Endodermal cell (in vitro differentiated cells): ENCODE results near the gene FER1L5. TPM values are rescaled to one million over a fixed set of nuclear protein-coding genes. Genes with fewer than 3 reads are reported as not detected.

Experiments used
- DNase-seq: peaks from one replicate; pipeline ENCODE4 v3.0.0-alpha.2; 2017
- H3K27ac ChIP-seq: 2 replicates; pipeline ENCODE4 v1.5.1; 2013; ENCODE audit warnings: mild to moderate bottlenecking, low read depth, low read length, moderate library complexity
- H3K27me3 ChIP-seq: 2 replicates; pipeline ENCODE4 v1.6.1; 2013; ENCODE audit warnings: mild to moderate bottlenecking, low read length, moderate library complexity; ENCODE audit not compliant: insufficient read depth, control insufficient read depth, poor library complexity, severe bottlenecking
- H3K36me3 ChIP-seq: 2 replicates; pipeline ENCODE4 v1.7.0; 2013; ENCODE audit warnings: mild to moderate bottlenecking, low read length, moderate library complexity; ENCODE audit not compliant: control insufficient read depth, insufficient read depth
- H3K4me1 ChIP-seq: one replicate; pipeline ENCODE4 v1.7.0; 2013; ENCODE audit warnings: low read length; ENCODE audit not compliant: control insufficient read depth, insufficient read depth
- H3K4me3 ChIP-seq: 2 replicates; pipeline ENCODE4 v1.5.1; 2013; ENCODE audit warnings: mild to moderate bottlenecking, low read length, moderate library complexity
- H3K9ac ChIP-seq: 2 replicates; pipeline ENCODE4 v1.6.1; 2013; ENCODE audit warnings: mild to moderate bottlenecking, low read length, moderate library complexity; ENCODE audit not compliant: poor library complexity, severe bottlenecking; ENCODE audit errors: extremely low read depth
- H3K9me3 ChIP-seq: 2 replicates; pipeline ENCODE4 v1.6.1; 2013; ENCODE audit warnings: mild to moderate bottlenecking, low read length, moderate library complexity; ENCODE audit not compliant: control insufficient read depth
- H3K27ac Mint-ChIP-seq: 2 replicates; pipeline ENCODE4 v1.8.0; 2020; ENCODE audit warnings: mixed read lengths
- H3K27me3 Mint-ChIP-seq: 2 replicates; pipeline ENCODE4 v1.8.0; 2021; ENCODE audit warnings: mild to moderate bottlenecking, mixed read lengths; ENCODE audit not compliant: insufficient read depth
- H3K36me3 Mint-ChIP-seq: 2 replicates; pipeline ENCODE4 v1.8.0; 2020; ENCODE audit warnings: low read depth, mixed read lengths
- H3K4me1 Mint-ChIP-seq: 2 replicates; pipeline ENCODE4 v1.8.0; 2020; ENCODE audit warnings: mixed read lengths
- H3K4me3 Mint-ChIP-seq: 2 replicates; pipeline ENCODE4 v1.8.0; 2020; ENCODE audit warnings: mild to moderate bottlenecking, moderate library complexity, mixed read lengths
- H3K9me3 Mint-ChIP-seq: 2 replicates; pipeline ENCODE4 v1.8.0; 2020; ENCODE audit warnings: mild to moderate bottlenecking, mixed read lengths
- WGBS, 2 experiments: methylation state at CpG; one replicate each; pipeline versions ENCODE4 v1.1.5 to v1.1.7; 2013; ENCODE audit warnings: missing lambda C conversion rate in 2 of 2, mixed read lengths in 1 of 2; ENCODE audit not compliant: insufficient coverage in 1 of 2, insufficient read length in 1 of 2; 5-methylcytosine and 5-hydroxymethylcytosine counted together
- total RNA-seq, 2 donors: library from RNA; stranded (reverse); fragmentation: NEBNext Ultra II Directional in 1 of 2; extraction: Animal tissue kit (Norgen Biotek cat#: 25700) in 1 of 2; gene quantifications; 2 replicates in 1 of 2; 3 replicates in 1 of 2; pipeline ENCODE4 v1.2.1, GENCODE V29; 2021
- TF ChIP-seq, protein P1 (sequence below): fragments of 200-600 bp; sonication (generic); conservative IDR thresholded peaks from 2 replicates; pipeline ENCODE4 v1.5.0; 2021; ENCODE audit warnings: antibody characterized with exemption, mild to moderate bottlenecking

The FER1L5 gene
- total RNA-seq, 2 donors from 2014 or later: 0.35 to 1.7 TPM

DNA sequence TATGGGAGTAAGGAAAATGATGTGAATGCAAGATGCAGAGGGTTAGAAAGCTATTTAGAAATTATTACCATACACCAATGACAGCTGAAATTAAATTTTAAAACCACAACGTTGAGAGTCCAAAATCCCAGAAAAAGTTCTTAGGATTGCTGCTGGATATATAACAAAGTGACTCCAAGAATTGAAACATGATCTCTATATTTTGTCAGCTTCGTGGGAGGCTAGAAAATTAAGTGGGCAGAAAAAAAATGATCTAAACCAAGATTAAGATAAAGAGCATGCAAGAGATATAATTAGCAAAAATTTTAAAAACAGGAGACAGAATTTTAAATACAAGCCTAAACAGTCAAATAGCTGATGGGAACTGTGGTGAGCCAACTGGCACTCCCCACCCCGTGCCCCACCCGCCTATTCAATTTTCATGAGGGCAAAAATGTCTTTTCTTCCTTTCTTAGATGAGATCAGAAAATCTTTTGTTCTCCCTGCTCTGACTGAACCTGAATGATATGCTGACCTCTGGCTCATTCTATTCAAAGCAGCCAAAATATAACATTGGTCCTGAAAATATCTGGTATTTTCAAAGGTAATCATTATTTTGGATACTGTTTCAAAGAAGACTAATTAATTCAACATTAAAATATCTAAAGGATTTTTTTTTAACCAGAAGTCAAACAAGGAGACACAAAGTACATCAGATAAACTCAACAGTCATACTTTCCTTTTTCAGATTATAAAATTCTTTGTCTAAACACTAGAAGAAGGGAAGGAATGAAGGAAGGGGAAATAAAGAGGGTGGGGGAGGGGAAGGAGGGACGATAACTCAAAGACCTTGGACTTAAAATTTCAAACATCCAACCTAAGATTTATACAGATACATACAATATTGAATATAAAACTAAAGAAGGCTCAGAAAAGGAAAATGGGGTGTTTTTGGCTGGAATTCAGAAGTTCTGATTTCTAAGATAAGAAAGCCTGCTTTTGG lies 16.7 kb upstream of the FER1L5 start:
- Histone ChIP-seq H3K27ac (no peak overlapping the region), H3K4me1 (no peaks in the 10 kb centered on the region), H3K36me3 (peaks cover 76% of the 10 kb centered on the region), H3K9me3 (no peaks in the 10 kb centered on the region), H3K27me3 (no peaks in the 10 kb centered on the region), H3K9ac (no peak overlapping the region), H3K4me3 (no peak overlapping the region)
- DNase-seq: no peak
- TF ChIP-seq, protein P1, sequence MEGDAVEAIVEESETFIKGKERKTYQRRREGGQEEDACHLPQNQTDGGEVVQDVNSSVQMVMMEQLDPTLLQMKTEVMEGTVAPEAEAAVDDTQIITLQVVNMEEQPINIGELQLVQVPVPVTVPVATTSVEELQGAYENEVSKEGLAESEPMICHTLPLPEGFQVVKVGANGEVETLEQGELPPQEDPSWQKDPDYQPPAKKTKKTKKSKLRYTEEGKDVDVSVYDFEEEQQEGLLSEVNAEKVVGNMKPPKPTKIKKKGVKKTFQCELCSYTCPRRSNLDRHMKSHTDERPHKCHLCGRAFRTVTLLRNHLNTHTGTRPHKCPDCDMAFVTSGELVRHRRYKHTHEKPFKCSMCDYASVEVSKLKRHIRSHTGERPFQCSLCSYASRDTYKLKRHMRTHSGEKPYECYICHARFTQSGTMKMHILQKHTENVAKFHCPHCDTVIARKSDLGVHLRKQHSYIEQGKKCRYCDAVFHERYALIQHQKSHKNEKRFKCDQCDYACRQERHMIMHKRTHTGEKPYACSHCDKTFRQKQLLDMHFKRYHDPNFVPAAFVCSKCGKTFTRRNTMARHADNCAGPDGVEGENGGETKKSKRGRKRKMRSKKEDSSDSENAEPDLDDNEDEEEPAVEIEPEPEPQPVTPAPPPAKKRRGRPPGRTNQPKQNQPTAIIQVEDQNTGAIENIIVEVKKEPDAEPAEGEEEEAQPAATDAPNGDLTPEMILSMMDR: no peak
- no peaks in the 10 kb centered on the region for H3K27me3 Mint-ChIP-seq
- H3K36me3 Mint-ChIP-seq: peaks cover 52% of the 10 kb centered on the region
- H3K9me3 Mint-ChIP-seq: no peaks in the 10 kb centered on the region
- no peak overlapping the region for H3K27ac Mint-ChIP-seq
- no peak overlapping the region for H3K4me3 Mint-ChIP-seq
- WGBS, 2 experiments: 93 to 97% methylated on average over 3 to 4 of the region's 5 CpGs
- no peaks in the 10 kb centered on the region for H3K4me1 Mint-ChIP-seq

DNA sequence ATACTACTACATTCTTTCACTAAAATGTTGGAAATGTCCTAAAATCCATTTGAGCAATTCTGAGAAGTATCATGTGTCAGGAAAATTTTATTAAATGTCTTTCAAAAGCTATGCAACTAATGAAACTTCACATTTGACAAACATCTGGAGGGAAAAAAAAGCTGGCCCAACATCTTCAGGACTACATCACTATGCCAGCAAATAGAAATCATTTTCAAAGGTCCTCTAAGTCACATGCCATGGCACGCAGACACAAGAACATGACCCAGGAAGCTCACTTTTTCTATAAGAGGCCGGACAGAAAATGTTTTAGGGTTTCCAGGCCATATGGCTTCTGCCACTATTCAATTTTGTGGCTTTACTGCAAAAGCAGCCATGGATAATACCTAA lies 16.0 kb upstream of the FER1L5 start:
- H3K4me3 Mint-ChIP-seq: no peak overlapping the region
- no peaks in the 10 kb centered on the region for H3K27me3 ChIP-seq
- H3K4me1 Mint-ChIP-seq: no peaks in the 10 kb centered on the region
- TF ChIP-seq, protein P1: no peak
- no peak overlapping the region for H3K9ac ChIP-seq
- no peak overlapping the region for H3K27ac ChIP-seq
- H3K36me3 ChIP-seq: peaks cover 78% of the 10 kb centered on the region
- H3K4me3 ChIP-seq: no peak overlapping the region
- no peak overlapping the region for H3K27ac Mint-ChIP-seq
- peaks cover 56% of the 10 kb centered on the region for H3K36me3 Mint-ChIP-seq
- 94 to 100% methylated on average over 2 of the region's 2 CpGs for WGBS, 2 experiments
- no peaks in the 10 kb centered on the region for H3K4me1 ChIP-seq
- H3K9me3 ChIP-seq: no peaks in the 10 kb centered on the region
- no peaks in the 10 kb centered on the region for H3K9me3 Mint-ChIP-seq
- DNase-seq: no peak
- no peaks in the 10 kb centered on the region for H3K27me3 Mint-ChIP-seq

GRCh38 chr2:96631804-96632435 lies 10.6 kb upstream of the FER1L5 start:
- 94 to 97% methylated on average over 4 of the region's 4 CpGs for WGBS, 2 experiments

More at GRCh38 chr2:96631804-96632435, 10.6 kb upstream of the FER1L5 start:
- Histone ChIP-seq H3K9me3 (no peaks in the 10 kb centered on the region), H3K4me1 (peaks cover 5% of the 10 kb centered on the region), H3K9ac (no peak overlapping the region), H3K36me3 (peaks cover 78% of the 10 kb centered on the region), H3K27ac (no peak overlapping the region), H3K4me3 (no peak overlapping the region), H3K27me3 (no peaks in the 10 kb centered on the region)
- H3K27me3 Mint-ChIP-seq: no peaks in the 10 kb centered on the region
- no peak for DNase-seq
- H3K4me1 Mint-ChIP-seq: peaks cover 11% of the 10 kb centered on the region
- no peak overlapping the region for H3K4me3 Mint-ChIP-seq
- H3K9me3 Mint-ChIP-seq: no peaks in the 10 kb centered on the region
- H3K36me3 Mint-ChIP-seq: peaks cover 60% of the 10 kb centered on the region
- H3K27ac Mint-ChIP-seq: no peak overlapping the region
- TF ChIP-seq, protein P1: no peak
